Astrocyte of the spinal cord (primary cell): ENCODE measurements around the gene RAP1GAP2.
A peak's percentile ranks its signal among the peaks of the same experiment; 100 is the strongest.
"Not testable (repeated sequence)": the region's sequence is repeated elsewhere in the genome, so short reads cannot be mapped to it uniquely, and the experiment has no call there.

Experiments used
- DNase-seq: peaks from one replicate; pipeline ENCODE4 v3.0.0; 2011; ENCODE audit warnings: low read depth, low spot score
- H3K4me3 ChIP-seq: 2 replicates; pipeline ENCODE4 v1.5.1; 2011; ENCODE audit warnings: low read depth, mild to moderate bottlenecking, low read length, moderate library complexity
- CTCF ChIP-seq: IDR thresholded peaks from 2 replicates; pipeline ENCODE4 v1.5.1; 2012; ENCODE audit warnings: low read depth, mild to moderate bottlenecking, low read length, inconsistent platforms
- in situ Hi-C: cut with HindIII; loops from 2 replicates; pipeline ENCODE4 v1.10.0; 2017; ENCODE audit warnings: low sequenced_read_pairs

The RAP1GAP2 gene

GRCh38 chr17:2784864-2785263 lies 11.4 kb upstream of the RAP1GAP2 start:
- no peak overlapping the region for H3K4me3 ChIP-seq
- no peak for TF ChIP-seq CTCF
- DNase-seq: no peak
- in situ Hi-C loops: no loop called here

GRCh38 chr17:2785376-2785775 lies 10.9 kb upstream of the RAP1GAP2 start:
- in situ Hi-C loops, DNase-seq, H3K4me3 ChIP-seq: not testable (repeated sequence)

- peak; percentile 72 for DNase-seq
- TF ChIP-seq CTCF: peak; percentile 90
Observed at GRCh38 chr17:2786176-2786881, 9.9 kb upstream of the RAP1GAP2 start.

GRCh38 chr17:2789700-2790099 lies 6.5 kb upstream of the RAP1GAP2 start:
- H3K4me3 ChIP-seq: no peak overlapping the region
- no peak for TF ChIP-seq CTCF
- in situ Hi-C loops: no loop called here
- DNase-seq: no peak

More at GRCh38 chr17:2786176-2786881, 9.9 kb upstream of the RAP1GAP2 start:
- H3K4me3 ChIP-seq: no peak overlapping the region
- in situ Hi-C loops: no loop called here

GRCh38 chr17:2792366-2793169 lies 3.7 kb upstream of the RAP1GAP2 start:
- no peak for TF ChIP-seq CTCF
- in situ Hi-C loops: no loop called here
- H3K4me3 ChIP-seq: no peak overlapping the region
- DNase-seq: no peak

GRCh38 chr17:2794111-2794803 lies 2.0 kb upstream of the RAP1GAP2 start:
- no peak overlapping the region for H3K4me3 ChIP-seq
- no peak for DNase-seq
- TF ChIP-seq CTCF: no peak
- in situ Hi-C loops: no loop called here
